Breast epithelium (tissue), 3 donors: ENCODE results near the gene FASTKD3.

Experiments used
- POLR2A ChIP-seq: fragments of 450-650 bp; IDR thresholded peaks from one replicate; pipeline ENCODE4 v1.6.1; 2016; ENCODE audit warnings: antibody characterized with exemption, mild to moderate bottlenecking, moderate library complexity
- POLR2AphosphoS5 ChIP-seq, 3 donors: sonication (generic); formaldehyde crosslinking; IDR thresholded peaks; one replicate each; pipeline ENCODE4 v1.6.1; 2017; ENCODE audit warnings: antibody characterized with exemption in 3 of 3
- TF ChIP-seq, protein P1 (sequence below), 3 donors: fragments of 450-650 bp; IDR thresholded peaks; one replicate each; pipeline ENCODE4 v1.5.1; 2016 to 2017; ENCODE audit warnings: antibody characterized with exemption in 3 of 3, mild to moderate bottlenecking in 3 of 3, moderate library complexity in 3 of 3

DNA sequence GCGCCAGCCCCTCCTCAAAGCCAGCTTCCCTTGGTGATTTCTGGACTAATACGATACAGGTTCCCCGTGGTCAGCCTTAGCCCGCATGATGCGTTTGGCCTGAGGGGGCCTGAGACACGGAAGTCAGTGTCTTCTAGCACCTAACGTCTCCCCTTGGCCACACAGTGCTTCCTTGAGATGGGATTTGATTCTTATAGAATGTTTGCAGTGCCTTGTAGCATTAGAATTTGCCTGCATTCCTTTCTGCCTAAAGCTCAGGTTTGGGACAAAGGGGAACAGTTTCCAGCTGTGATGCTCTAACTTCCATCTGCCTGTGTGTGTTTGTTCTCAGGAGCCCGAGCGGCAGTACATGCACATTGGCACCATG is 52.3 kb downstream of the FASTKD3 start:
- TF ChIP-seq, protein P1, sequence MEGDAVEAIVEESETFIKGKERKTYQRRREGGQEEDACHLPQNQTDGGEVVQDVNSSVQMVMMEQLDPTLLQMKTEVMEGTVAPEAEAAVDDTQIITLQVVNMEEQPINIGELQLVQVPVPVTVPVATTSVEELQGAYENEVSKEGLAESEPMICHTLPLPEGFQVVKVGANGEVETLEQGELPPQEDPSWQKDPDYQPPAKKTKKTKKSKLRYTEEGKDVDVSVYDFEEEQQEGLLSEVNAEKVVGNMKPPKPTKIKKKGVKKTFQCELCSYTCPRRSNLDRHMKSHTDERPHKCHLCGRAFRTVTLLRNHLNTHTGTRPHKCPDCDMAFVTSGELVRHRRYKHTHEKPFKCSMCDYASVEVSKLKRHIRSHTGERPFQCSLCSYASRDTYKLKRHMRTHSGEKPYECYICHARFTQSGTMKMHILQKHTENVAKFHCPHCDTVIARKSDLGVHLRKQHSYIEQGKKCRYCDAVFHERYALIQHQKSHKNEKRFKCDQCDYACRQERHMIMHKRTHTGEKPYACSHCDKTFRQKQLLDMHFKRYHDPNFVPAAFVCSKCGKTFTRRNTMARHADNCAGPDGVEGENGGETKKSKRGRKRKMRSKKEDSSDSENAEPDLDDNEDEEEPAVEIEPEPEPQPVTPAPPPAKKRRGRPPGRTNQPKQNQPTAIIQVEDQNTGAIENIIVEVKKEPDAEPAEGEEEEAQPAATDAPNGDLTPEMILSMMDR (IDR thresholded peaks at IDR 0.05), result no peak
- TF ChIP-seq POLR2A, result no peak
- no peak for TF ChIP-seq POLR2AphosphoS5 (IDR thresholded peaks at IDR 0.05)
